Suppressor macrophage treated with lipopolysaccharide for 1 hour (primary cell): ENCODE data around the gene FAM124A.

ENCODE experiments used
- DNase-seq, 3 donors: peaks; one replicate each; pipeline ENCODE4 v3.0.0-alpha.2; 2020 to 2022

The FAM124A gene

DNA sequence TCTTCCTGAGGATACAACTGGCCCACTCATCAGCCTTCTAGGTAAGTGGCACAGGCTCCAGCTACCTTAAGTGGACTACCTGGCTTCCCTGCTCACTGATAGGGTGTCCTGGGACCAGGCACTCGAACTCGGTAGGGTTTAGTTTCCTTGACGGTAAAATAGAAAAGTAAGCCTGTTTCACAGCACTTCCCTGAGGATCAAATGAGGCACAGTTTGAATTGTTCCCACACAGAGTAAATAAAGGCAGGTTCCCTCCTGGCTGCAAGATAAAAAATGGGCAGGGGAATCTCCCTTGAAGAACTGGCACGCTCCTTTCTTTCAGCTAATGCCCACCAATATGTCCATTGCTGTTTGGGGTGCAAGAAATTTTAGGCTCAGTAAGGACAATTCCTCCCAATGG lies 1.1 kb upstream of the FAM124A start:
- no peak for DNase-seq

DNA sequence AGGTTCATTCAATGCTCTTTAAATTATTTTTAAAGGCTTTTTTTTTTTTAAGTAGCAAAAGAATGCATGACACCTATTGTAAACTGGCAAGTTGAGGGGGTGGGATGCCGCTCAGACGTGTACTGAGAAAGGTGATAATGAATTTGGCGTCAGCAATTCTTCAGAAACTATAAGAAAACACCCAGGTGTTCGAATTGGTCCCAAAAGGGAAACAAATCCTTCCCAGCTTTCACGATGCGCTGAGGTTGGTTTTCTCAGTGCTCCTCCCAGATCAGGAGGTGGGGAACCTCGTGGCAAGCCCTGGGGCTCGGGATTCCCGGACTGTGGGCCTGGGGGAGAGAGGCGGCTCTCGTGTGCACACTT lies 543 bp upstream of the FAM124A start:
- DNase-seq, result peak in 2 of 3 donors; percentile 37 to 60

DNA sequence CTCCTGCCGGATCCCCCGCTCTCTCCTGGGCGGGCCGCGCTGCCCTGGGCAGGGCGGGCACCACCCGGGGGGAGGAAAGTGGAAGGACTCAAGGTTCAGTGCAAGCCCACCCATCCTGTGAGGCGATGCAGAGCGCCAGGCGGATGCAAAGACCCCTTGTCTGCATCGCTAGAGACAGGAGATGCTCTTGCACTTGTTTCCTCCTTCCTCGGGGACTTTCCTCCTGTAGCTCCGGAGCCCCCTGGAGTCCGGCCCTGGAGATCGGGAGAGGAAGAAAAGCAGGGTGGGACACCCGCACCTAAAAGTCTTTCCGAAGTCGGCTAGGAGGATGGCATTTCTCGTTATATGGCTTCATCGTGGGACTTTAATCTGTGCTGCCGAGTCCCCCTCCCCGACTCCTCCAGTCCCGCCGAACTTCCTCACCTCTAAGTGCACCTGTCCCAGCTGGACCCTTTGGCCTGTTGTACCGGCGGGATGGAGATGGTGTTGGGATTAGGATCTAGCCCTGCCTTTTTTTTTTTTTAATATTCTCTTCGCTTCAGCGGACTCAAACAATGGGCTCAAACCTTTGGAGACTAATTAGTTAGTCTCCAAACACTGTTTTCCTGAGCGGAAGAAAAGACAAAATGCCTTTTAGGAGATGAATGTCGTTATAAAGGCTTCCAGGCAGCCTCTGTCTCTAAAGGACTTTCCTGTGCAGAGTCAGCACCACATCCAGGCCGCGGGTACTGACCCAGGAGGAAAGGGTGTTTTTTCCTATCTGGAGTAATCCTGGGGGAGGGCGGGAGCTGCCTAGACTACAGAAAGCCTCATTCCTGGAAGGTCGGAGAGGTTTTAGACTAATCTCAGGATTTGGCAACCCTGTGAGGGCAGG lies 725 bp downstream of the FAM124A start:
- DNase-seq, result peak in 1 of 3 donors; percentile 33

DNA sequence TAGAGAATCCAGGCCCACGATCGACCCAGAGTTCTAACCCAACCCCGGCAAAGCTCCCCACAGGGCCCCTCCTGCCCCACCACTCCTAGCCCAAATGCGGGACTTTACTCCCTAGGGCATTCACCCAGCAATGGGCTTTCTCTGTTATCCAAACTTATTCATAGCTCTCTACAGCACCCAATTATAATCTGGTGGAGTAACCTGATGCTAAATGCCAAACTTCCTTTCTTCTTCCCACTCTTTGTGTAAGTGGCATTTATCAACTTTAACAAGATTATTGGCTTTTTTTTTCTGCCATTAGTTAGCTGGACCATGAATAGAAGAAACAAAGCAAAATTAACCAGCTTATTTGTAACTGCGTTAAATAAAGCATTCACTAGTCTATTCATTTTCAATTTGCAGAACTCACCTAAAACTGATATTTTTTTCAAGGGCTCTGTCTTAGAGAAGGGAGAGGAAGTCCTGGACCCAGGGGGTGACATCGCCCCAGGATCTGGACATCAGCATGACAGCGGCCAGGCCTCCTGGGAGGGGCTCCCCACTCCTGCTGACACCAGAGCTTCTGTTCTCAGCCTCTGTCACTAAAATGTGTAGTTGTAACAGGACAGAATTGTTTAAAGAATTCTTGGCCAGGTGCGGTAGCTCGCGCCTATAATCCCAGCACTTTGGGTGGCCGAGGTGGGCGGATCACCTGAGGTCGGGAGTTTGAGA lies 1.5 kb downstream of the FAM124A start:
- peak; percentile 44 to 70 (median 64) for DNase-seq

DNA sequence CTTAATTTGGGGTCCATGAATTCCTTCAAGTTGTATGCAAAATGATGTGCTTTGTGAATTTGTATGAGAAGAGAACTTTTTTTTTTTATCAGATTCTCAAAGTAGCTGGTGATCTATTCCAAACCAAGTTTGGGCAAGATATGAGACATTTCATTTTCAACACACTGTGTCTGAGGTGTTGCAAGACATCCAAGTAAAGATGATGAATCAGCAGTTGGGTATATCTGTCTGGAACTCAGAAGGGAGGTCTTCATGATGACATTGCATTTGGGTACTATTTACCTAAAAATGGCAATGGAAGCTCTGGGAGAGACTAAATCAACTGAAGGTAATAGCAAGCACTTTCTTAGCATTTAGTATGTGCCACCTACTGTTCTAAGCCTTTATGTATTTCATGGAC lies 2.8 kb downstream of the FAM124A start:
- DNase-seq, result peak; percentile 26 to 54 (median 42)

DNA sequence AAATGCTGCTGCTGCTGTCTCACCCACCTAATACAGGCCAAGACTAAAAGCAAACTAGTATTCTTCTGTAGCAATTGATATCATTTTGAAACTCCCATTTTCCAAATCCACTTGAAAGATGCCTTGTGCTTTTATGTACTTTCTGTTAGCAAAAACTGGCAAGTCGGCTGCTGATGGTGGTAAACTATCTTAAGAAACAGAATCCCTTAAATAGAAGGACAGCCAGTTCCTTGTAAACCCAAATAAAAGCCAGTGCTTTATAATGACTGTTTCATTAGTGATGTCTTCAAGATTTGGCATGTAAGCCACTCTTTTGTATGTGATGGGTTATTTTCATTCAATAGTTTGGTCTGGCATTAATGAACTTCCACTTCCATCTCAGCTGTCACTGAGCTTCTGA lies 5.2 kb downstream of the FAM124A start:
- no peak for DNase-seq

DNA sequence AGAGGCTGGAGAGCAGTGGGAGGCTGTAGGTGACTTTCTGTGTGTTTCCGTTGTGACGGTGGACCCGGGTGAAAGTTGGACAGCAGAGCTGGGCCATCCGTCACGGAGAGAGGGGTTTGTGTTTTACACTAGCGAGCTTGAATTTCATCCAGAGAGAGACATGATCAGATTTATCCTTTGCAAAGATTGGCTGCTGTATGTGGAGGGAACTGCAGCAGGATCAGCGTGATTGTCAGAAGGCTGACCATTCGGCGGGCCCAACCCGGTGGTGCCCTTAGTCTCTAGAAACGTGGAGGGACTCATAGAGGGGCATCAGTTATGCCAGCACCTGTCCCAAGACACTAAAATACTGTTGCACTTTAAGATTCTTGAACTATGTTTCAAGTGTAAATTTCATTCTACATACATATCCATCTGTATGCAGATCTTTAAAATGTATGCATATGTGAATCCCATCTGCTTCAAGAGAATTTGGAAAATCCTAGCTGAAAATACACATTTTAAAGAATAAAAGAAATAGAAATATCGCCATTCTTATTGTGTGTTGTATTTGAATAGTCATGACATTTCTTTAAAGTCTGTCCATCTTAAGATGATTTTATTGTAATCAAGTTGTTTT lies 7.0 kb downstream of the FAM124A start:
- no peak for DNase-seq

DNA sequence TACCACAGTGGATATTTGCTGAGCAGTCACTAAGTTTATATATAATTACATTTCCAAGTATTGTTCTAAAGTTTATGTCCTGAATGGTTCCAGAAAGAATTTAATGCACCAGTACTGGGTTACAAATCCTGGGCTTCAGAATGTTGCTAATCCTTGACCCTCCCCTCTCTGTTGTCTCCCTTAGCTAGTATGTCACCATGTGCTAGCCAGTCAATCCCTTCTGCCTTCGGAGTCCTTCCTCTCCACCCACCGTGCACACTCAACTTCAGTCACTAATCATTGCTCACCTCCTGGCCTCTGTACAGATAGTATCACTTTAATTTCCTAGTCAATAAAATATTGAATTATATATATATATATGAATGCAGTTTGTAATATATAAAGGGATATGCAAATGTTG lies 7.5 kb downstream of the FAM124A start:
- no peak for DNase-seq

DNA sequence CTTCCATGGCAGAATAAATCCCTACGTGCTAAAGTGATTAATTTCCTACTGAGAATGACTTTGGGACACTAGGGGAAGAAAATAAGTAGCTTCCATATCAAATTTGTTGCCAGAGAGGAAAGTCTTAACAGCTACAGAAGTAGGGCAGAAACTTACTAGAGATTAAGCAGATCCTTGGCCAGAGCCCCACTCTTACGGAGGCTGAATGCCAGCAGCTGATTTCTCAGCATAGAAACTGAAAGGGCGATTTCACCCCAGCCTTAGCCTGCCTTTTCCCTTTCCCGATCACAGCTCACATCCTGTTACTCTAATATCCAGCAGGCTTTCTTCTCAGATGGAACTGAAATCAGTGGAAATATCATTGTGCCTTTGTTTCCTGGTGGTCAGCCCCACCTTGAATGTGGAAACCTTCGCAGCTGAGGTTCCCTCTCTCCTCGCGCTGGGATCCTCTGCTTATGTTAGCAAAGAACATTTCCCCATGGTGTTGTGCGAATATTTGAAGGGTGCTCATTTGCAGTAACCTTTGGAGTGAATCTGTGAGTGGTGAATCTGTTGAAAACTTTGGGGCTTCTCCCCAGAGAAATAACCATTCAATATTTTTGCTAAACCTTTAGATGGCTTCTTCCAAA lies 8.4 kb downstream of the FAM124A start:
- DNase-seq, result peak; percentile 33 to 56 (median 51)

DNA sequence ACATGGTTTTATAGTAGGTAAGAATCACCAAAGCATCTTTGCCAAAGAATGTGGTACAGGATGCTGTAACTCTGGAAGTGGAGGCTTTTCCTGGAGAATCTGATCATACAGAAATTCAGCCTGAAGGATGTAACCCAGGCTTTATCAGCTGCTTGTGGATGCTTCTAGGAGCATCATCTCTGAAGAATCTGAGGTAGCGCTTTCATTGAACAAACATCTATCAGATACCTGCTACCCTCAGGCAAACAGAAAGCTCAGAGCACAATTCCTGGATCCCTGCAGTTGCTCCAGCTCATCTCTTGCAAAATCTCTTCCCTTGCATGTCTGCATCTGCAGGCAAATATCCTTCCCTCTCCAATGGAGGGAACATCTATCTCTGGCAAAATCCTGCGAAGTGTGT lies 9.3 kb downstream of the FAM124A start:
- no peak for DNase-seq

DNA sequence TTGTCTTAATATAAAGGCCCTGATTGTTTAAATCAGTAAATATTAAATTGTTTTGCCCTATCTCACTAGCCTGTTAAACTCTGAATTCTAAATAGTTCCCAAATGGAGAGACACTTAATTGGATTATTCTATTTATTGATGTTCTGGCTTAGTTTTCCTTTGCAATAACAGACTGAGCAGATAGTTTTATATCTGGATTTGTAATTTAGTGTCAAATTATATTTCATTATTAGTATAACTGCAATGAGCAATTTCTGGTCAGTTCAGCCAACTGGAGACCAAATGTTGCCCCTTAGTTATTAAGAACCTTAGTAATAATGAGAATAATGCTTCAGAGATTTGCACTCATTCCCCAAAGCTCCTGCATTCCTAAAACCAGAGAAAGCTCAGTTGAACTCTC lies 10.1 kb downstream of the FAM124A start:
- no peak for DNase-seq

DNA sequence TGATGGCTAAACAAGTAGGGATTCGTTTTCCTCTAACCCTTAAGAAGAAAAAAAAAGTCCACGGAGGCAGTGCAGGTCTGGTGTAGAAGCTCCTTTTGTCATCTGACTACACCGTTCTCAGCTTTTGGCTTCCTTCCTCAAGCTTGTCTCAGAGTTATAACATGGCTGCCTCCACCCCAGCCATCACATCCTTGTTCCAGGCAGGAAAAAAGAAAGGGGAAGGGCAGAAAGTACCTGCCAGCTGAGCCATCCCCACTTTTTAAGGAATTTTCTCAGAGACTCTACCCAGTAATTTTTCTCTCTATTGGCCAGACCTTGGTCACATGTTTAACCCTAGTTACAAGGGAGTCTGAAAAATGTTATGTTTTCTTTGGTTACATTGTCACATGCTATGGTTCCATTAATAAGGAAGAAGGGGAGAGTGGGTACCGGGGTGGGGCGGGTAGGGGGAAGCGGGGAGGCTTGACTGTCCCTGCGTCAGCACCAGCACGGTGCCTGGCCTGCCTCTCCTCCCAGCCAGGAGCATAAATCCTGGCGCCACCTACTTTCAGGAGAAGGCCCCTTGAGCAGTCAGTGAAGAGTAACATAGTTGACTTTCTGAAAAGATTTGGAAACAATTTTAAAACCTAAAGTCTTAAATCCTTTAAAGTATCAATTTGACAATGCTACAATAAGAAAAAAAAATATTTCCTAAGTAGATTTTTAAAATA lies 11.1 kb downstream of the FAM124A start:
- DNase-seq, result no peak

DNA sequence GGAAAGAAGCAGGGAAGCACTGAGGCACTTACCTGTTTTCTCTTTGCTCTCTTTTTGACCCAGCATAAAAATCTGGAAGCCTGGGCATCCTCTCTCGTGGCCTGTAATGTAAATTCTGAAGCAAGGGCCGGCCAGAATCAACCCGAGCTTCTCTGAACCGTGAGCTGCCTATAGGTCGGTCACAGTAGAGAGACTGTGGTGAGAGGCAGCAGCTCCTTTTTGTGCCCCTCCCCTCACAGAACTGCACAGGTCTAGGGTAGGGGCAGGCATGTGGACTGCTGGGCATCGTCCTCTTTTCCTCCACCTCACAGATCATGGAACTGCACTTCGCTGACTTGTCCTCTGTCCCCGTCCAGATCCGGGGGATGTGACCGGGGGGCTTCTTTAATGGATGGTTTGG lies 12.5 kb downstream of the FAM124A start:
- no peak for DNase-seq

DNA sequence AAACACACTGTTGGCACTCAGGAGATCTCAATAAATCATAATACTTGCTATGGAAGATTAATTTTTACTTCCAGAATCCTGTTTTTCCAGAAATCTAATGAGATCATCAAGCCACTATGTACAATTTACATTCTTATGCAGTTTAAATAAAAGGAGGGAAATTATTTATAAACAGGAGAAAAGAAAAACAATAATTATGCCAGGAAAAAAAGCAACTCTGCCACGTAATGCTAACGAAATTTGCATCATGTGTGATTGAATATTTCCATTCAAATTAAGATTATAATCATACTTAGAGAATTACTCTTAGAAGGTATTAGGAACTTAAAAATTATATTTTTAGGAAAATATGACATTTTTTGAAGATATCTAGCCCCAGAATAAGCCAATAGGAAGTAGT lies 13.0 kb downstream of the FAM124A start:
- DNase-seq, result no peak

DNA sequence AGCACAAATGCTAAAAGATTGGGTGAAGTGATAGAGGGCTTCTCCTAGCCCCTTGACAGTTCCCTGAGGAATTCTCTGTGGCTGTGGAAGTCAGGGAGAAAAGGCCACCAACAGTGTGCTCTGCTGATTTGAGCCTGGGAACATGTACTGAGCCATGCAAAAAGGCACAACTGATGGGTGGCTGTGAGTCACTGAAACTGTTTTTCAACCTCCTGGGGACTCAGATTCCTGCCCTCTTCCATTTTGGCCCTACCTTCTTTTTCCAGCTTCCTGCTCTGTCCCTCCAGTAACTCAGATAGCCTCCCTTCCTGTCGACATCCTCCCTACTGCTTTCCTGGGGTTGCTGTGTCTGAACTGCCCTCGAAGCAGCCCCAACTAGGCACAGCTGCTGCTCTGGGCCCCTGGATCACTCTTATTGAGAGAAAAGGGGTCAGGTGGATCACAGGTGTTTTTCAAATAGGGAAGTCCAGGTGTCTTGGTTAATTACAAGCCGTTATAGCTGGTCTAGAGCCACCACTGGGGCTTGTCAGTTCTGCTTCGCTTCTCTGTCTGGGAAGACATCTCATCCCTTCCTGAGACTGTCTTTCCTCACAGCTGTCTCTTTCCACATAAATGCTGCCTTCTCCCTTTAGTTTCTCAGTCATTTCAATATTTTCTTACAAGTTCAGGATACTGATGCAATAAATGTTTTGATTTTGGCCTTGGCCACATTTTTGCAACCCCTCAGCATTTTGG lies 13.7 kb downstream of the FAM124A start:
- no peak for DNase-seq

DNA sequence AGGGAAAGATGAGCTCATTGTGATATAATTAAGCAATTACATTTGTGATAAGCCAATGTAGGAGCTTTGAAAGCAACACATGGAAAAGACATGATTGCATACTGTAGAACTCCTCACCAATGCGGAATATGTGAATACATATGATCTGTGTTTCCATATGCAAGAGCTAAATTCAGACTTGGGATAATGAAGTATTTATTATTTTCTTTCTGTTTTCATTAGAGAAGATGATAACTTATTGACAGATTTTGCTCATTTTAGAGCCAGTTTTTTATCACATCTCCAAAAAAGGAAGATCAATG lies 14.2 kb downstream of the FAM124A start:
- no peak for DNase-seq

DNA sequence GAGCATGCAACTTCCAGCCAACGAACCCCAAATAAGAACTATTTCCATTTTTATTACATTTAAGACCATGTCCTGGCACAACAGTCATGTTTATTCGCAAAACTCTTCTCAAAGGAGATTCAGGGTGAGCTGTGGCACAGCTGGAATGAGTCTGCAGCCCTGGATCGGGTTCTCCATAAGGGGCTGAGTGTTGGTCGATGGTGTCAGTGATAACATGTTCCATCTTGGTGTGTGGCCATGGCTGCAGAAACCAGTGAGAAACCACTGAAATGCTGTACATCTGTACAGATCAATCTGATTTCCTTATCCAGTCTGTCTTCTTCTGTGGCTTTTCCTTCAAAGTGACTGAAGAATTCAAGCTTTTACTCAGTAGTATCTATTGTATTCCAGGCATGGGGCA lies 15.2 kb downstream of the FAM124A start:
- no peak for DNase-seq

DNA sequence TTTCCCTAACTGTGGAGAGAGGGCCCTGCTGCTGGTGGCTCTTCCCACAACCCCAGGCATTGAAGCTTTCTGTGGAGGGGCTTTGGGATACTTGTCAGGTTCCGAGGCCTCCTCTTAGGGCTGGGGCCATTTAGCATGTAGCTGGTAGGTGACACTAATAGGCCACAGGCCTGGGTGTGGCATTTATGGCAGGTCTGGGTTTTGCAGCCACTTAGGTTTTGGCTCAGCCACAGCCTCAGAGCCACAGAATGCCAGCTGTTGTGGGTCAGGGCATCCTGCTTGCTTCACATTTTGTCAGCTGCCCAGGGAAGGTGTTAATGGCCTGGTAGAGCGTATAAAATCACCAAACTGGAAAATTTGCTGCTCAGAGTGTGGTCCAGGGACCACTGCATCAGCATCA lies 15.7 kb downstream of the FAM124A start:
- no peak for DNase-seq

DNA sequence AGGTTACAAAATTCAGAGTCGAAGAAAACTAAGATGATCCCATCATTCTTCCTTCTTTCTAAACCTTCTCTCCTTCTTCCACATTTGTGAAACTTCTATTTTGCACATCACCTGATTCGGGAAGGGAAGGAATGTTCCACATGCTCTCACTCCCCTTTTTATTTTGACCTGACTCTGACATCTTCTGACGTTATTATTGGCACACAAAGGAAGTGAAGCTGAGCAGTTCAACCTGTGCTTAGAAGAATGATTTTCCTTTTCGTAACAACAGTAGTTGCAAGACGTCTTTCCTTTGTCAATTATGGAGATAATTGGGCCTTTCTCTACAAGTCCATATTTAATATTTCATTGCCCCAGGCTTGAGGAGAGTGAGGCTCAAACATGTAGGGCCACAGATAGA lies 18.0 kb downstream of the FAM124A start:
- no peak for DNase-seq

DNA sequence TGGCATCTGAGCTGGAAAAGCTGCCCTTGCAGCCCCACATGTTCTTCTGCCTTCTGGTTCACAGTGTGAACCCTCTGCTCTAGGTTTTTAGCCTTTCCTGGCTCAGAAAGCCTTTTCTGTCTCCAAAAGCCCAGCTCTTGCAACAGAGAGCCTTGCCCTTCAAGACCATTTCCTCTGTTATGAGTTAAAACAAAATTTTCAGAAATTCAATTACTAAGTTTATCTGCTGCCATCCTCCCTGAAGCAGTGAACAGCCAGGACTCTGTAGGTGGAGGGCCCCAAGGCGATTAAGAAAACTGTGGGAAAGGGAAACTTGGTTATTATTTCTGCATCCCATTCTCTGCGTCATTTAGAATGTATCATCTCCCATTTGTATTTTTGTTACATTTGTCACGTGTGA lies 18.8 kb downstream of the FAM124A start:
- peak in 2 of 3 donors; percentile 36 to 58 for DNase-seq

DNA sequence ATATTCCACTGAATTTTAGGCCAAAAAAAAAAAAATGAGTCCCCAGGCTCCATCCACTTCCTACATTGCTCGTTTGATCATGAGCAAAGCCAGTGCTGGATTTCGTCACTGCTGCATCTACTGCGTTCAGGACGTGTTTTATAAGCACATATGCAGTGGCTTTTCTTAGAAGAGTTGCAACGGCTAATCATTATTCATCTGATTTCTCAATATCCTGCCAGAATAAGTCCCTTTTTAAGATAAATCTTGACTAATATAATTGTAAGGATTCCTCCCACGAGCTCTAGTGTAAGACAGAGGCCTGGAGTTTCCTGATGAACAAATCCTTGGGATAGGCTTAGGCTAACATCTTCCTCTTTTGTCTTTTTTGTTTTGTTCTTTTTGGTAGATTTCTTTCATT lies 19.5 kb downstream of the FAM124A start:
- peak; percentile 91 to 99 (median 98) for DNase-seq

DNA sequence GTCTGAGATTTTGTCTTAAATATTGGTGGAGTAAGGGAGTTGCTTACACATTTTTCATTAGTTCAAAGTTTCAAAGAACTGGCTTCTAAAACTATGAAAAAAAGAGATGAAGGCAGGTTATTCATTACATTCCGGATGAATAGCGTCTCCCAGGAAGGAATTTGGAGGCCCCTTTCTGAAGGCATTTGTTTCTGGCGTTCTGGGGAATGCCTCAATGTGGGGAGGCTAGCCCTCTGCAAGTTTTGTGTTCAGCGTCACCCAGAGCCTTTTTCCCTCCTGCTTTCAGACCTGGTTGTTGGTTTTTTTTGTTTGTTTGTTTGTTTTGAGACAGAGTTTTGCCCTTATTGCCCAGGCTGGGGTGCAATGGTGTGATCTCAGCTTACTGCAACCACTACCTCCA lies 21.0 kb downstream of the FAM124A start:
- DNase-seq, result no peak
